ENCODE results near the gene AMIGO3.
"Not testable (repeated sequence)": the region's sequence is repeated elsewhere in the genome, so short reads cannot be mapped to it uniquely, and the experiment has no call there.

GRCh38 chr3:49694409-49695070 lies 24.9 kb downstream of the AMIGO3 start:
- TF ChIP-seq CTCF (IDR thresholded peaks at IDR 0.05; ENCODE audit: control extremely low read depth in 1 of 3, insufficient read depth in 1 of 3, low read depth in 1 of 3, low read length in 3 of 3); POLR2AphosphoS5 (IDR thresholded peaks at IDR 0.05; ENCODE audit: low read depth, low read length); CEBPB (IDR thresholded peaks at IDR 0.05; ENCODE audit: low read depth, low read length); EZH2 (IDR thresholded peaks at IDR 0.05; ENCODE audit: low read depth, low read length, severe bottlenecking); SP1 (IDR thresholded peaks at IDR 0.05; ENCODE audit: low read depth, low read length); RXRA (IDR thresholded peaks at IDR 0.05; ENCODE audit: insufficient read depth, low read depth, low read length); CBX8 (IDR thresholded peaks at IDR 0.05; ENCODE audit: borderline replicate concordance, low read depth, low read length); ASH2L (IDR thresholded peaks at IDR 0.05; ENCODE audit: low read length); PHF8 (conservative IDR thresholded peaks at IDR 0.05; ENCODE audit: low read depth, low read length); ZNF274 (IDR thresholded peaks at IDR 0.05; ENCODE audit: borderline replicate concordance, extremely low read depth, low read length); YY1 (IDR thresholded peaks at IDR 0.05; ENCODE audit: low read depth, low read length); ATF3 (IDR thresholded peaks at IDR 0.05; ENCODE audit: insufficient read depth, low read depth, low read length); RNF2 (IDR thresholded peaks at IDR 0.05; ENCODE audit: borderline replicate concordance, low read depth, low read length, missing control alignments, poor library complexity, severe bottlenecking); POLR2A (IDR thresholded peaks at IDR 0.05; ENCODE audit: control extremely low read depth in 1 of 2, low read depth in 2 of 2, low read length in 2 of 2): not testable (repeated sequence)
